HG03139 (cell line): Measurements from ENCODE around the gene TNFAIP8L1.

Experiments used
- ATAC-seq: cut with Tn5 transposase; IDR thresholded peaks from one replicate; pipeline ENCODE4 v1.9.1; 2021; ENCODE audit not compliant: unreplicated experiment

TNFAIP8L1 gene

GRCh38 chr19:4647676-4648644 lies 8.6 kb downstream of the TNFAIP8L1 start:
- ATAC-seq = no peak

DNA sequence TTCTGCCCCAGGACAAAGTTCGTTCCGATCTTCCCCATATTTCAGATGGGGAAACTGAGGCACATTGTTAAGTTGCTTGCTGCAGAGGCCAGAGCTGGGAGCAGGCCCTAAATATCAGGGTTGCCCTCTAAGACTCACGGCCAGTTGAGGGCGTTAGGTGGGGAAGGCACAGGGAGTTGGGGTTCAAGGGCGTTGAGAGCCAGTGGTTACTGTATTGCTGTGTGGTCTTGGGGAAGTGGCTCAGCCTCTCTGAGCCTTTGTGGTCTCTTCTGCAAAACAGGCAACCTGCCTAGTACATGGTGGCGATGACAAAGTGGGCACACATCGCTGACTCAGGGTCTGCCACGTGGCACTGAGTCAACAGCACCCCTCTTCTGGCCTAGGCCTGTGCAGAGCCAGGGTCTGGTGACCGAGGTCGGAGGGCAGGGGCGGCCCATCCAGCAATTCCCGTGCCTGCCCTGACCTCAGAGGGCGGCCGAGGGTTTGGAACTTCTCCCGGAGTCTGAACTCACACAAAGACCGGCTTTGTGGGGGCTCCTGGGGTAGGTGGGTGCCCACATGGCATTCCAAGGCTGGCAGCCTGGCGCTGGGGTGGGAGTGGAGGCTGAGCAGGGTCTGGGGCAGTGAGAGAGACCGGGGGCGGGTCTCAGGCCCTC lies 10.2 kb downstream of the TNFAIP8L1 start:
- ATAC-seq = no peak

DNA sequence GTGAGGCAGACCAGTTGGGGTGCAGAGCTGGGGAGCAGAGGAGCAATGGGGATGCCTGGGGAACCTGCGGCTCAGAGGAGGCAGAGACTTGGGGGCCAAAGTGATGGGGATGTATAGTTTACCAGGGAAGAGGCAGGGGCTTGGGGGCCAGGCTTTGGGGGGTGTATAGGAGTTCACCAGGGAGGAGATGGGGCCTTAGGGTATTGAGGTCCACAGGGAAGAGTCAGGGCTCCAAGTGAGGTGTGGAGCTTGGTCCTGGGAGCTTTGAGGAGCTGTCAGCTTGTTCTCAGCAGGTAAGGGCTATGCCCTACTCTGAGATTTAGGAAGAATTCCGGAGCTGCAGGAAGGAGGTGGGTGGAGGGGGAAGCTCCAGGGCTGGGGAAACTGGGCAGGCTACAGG lies 10.8 kb downstream of the TNFAIP8L1 start:
- no peak for ATAC-seq

DNA sequence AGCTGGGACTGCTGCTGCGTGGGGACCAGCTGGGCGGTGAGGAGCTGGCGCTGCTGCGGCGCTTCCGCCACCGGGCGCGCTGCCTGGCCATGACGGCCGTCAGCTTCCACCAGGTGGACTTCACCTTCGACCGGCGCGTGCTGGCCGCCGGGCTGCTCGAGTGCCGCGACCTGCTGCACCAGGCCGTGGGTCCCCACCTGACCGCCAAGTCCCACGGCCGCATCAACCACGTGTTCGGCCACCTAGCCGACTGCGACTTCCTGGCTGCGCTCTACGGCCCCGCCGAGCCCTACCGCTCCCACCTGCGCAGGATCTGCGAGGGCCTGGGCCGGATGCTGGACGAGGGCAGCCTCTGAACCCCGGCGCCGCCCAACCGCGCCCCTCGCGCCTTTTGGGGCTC lies 12.8 kb downstream of the TNFAIP8L1 start:
- ATAC-seq = no peak

DNA sequence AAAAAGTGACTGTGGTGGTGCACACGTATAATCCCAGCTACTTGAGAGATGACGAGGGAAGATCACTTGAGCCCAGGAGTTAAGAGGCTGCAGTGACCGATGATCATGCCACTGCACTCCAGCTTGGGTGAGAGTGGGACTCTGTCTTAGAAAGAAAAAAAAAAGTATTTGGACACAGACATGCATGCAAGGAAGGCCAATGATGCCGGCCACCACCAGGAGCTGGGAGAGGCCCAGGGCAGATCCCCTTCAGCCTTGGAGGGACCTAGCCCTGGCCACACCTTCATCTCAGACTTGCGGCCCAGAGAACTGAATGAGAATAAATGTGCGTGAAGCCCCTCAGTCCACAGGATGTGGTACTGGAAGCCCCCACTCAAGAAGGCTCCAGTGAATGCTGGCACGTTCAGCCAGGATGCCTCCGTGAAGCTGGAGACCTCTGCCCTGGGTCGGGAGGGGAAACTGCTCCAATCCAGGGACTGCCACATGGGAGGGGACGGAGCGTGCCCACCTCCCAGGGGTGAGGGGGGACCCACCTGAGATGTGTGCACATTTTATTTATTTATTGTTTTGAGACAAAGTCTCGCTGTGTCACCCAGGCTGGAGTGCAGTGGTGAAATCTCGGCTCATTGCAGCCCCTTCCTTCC lies 14.6 kb downstream of the TNFAIP8L1 start:
- no peak for ATAC-seq

- ATAC-seq = no peak
These were observed 15.4 kb downstream of the TNFAIP8L1 start for GRCh38 chr19:4654437-4655361.

DNA sequence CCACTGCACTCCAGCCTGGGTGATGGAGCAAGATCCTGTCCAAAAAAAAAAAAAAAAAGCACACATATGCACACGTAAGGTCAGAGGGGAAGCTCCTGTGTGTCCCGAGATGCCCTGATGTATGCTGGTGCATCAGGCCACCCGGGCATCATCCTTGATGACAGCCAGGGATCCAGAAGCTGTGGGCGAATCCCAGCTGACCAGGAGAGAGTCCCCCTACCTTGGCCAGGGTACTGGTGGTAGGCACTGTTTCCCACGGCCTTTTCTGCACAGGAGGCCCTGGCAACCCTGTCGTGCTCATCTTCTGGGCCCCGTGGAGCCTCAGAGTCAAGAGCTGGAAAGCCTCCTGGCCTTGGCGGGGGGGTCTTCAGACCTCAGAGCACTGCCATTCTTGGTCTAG lies 16.8 kb downstream of the TNFAIP8L1 start:
- ATAC-seq = no peak

DNA sequence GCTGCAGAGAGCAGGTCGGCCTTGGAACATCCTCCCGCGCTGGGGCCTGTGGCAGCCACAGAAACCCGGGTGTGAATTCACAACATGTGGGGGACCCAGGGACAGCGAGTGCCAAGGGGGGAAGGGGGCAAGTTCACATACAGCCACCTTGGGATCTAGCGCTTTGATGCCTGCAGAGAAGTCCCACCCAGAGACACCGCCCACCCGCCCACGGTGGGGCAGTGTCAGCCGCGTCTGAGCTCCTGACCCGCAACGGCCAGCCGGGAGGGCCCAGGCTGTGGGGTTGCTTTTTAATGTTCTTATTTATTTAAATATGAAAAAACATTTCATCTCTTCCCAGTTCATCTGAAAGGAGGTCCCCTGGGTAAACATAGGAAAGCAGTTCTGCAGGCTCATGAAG lies 17.9 kb downstream of the TNFAIP8L1 start:
- no peak for ATAC-seq

- ATAC-seq = no peak
These were observed 18.5 kb downstream of the TNFAIP8L1 start for GRCh38 chr19:4657835-4658234.

DNA sequence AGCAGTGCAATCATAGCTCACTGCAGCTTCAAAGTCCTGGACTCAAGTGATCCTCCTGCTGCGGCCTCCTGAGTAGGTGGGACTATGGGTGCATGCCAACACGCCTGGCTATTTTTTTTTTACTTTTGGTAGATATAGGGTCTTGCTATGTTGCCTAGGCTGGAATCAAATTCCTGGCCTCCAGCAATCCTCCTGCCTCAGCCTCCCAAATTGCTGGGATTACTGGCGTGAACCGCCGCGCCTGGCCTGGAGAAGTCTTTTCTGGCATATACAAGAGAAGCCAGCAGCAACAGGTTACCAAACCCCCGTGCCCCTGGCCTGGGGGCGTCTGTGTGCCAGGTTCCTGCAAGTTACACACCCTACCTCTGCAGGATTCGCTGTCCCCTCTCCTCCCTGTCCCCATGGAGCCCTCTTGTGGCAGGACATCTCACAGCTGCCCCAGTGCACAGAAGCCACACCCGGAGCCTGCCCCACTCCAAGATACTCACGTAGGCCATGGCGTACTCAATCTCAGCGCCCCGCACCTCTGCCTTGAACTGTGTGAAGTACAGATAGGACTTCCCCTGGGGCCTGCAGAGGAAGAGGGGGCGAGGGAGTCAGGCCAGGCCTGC lies 21.0 kb downstream of the TNFAIP8L1 start:
- no peak for ATAC-seq

DNA sequence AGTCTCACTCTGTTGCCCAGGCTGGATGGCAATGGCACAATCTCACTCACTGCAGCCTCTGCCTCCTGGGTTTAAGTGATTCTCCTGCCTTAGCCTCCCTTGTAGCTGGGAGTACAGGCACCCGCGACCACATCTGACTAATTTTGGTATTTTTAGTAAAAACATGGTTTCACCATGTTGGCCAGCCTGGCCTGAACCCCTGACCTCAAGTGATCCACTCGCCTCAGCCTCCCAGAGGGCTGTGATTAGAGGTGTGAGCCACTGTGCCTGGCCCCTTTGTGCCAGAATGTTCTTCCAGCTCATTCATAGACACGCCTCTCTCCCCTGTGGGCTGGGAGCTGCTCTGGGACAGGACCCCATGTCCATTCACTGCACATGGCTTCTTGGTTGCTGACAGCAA lies 21.7 kb downstream of the TNFAIP8L1 start:
- no peak for ATAC-seq

GRCh38 chr19:4662020-4662695 lies 22.8 kb downstream of the TNFAIP8L1 start:
- ATAC-seq = no peak

DNA sequence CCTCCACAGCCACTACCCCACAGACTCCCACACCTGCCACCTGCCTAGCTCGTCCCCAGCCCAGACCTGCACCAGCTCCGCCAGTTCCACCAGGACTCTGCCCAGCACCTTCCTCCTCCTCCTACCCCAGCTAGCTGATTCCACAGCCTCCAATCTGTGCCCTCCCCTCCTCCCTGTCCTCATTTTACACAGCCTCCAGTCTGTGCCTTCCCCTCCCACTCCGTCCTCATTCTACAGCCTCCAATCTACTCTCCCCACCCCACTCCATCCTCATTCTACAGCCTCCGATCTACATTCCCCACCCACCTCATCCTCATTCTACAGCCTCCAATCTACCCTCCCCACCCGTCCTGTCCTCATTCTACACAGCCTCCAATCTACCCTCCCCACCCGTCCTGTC lies 23.5 kb downstream of the TNFAIP8L1 start:
- no peak for ATAC-seq

GRCh38 chr19:4664642-4665041 lies 25.3 kb downstream of the TNFAIP8L1 start:
- ATAC-seq = no peak

- ATAC-seq = peak; percentile 82
These were observed 30.6 kb downstream of the TNFAIP8L1 start, which contains the start of gene MYDGF for GRCh38 chr19:4669723-4670480. MYDGF (minus strand) TSS chr19:4670342; CDS start chr19:4670334, 8 bp downstream.

DNA sequence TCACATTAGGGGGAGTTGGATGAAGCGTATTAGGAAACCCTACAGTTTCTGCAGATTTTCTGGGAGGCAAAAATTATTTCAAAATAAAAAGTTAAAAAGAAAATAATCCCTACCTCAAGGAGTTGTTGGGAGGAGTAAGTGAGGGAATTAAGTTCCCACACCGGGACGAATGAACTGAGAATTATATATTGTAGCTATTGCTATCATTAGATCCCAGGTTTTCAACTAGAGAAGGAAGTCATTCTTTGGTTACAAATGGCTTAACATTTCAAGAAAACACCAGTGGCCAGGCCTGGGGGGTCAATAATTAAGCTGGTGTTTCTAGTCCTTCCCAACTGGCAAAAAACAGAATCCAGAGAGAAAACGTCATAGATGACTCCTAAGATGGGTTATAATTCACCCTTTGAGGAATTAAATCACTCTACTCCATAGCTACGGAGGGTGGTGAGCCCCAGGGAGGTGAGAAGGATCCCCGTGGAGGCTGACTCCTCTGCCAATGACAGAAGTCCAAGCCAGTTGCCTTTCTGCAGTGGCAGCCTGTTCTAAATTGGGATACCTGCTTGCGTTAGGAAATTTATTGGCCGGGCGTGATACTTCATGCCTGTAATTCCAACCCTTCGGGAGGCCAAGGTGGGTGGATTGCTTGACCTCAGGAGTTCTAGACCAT lies 32.0 kb downstream of the TNFAIP8L1 start:
- ATAC-seq = no peak

- ATAC-seq = no peak
These were observed 33.9 kb downstream of the TNFAIP8L1 start for GRCh38 chr19:4673216-4673615.

GRCh38 chr19:4673726-4674125 lies 34.4 kb downstream of the TNFAIP8L1 start:
- ATAC-seq = no peak
